Fibroblast of skin of abdomen (primary cell): ENCODE data around the gene SFMBT1.

Experiments used
- DNase-seq: peaks from one replicate; pipeline ENCODE4 v3.0.0-alpha.2; 2013

The SFMBT1 gene

GRCh38 chr3:52986938-52987337, 58.9 kb downstream of the SFMBT1 start:
- peak; percentile 21 for DNase-seq

GRCh38 chr3:52986049-52986448, 59.8 kb downstream of the SFMBT1 start:
- DNase-seq = no peak

GRCh38 chr3:52983828-52984227, 62.0 kb downstream of the SFMBT1 start:
- no peak for DNase-seq

DNA sequence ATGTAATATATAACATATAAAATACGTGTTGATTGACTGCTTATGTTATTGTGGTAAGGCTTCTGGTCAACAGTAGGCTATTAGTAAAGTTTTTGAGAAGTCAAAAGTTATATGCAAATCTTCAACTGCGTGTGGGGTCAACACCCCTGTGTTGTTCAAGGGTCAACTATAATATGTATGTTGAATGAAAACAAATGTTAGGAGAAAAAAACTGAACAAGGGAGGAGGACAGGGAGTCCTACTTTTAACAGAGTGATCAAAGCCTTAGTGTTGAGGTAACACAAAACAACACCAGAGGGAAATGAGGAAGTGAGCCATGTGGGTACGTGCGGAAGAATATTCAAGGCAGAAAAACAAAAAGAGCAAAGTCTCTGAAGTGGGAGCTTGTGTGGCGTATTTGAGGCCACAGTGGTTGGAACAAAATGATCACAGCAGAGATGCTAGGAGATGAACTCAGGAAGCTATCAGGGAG, 62.5 kb downstream of the SFMBT1 start:
- no peak for DNase-seq

DNA sequence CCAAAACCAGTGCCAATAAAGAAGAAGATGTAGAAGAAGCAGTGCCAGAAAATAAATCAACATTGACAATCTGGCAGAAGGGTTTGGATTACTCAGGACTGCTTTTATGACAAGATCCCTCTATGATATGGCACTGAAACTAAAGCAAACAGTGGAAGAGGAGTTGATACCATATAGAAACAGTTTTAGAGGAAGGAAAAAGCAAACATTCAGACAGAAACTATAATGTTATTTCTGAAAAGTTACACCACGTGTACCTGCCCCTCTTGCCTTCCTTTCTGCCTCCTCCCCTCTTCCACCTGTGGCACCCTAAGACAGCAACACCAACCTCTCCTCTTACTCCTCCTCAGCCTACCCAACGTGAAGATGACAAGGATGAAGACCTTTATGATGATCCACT, 63.0 kb downstream of the SFMBT1 start:
- no peak for DNase-seq

- DNase-seq = no peak
These were observed 66.5 kb downstream of the SFMBT1 start for GRCh38 chr3:52979190-52979983.

GRCh38 chr3:52978109-52978754, 67.6 kb downstream of the SFMBT1 start:
- no peak for DNase-seq

- DNase-seq = no peak
These were observed 72.1 kb downstream of the SFMBT1 start for GRCh38 chr3:52973806-52974205.

DNA sequence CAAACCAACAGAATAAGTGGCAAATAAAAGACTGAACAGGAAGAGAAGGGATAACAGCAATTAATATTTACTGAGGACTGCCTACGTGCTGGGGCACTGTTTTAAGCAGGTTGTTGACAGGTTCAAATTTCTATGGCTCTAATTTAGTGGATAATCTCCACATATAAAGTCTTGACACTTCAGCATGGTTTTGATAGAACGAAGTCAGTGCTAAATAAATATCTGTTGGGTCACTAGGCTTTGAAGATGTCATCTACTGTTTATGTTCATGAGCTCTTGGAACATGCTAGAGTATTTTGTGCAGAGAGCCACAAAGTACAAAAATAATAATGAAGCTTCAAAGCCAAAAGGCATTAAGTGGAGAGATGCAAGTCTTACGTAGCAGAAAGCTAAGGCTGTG, 74.0 kb downstream of the SFMBT1 start:
- no peak for DNase-seq

GRCh38 chr3:52967398-52967797, 78.5 kb downstream of the SFMBT1 start:
- DNase-seq = no peak

- DNase-seq = no peak
These were observed 83.7 kb downstream of the SFMBT1 start for GRCh38 chr3:52962160-52962559.

- DNase-seq = no peak
These were observed 86.1 kb downstream of the SFMBT1 start for GRCh38 chr3:52959773-52960172.

DNA sequence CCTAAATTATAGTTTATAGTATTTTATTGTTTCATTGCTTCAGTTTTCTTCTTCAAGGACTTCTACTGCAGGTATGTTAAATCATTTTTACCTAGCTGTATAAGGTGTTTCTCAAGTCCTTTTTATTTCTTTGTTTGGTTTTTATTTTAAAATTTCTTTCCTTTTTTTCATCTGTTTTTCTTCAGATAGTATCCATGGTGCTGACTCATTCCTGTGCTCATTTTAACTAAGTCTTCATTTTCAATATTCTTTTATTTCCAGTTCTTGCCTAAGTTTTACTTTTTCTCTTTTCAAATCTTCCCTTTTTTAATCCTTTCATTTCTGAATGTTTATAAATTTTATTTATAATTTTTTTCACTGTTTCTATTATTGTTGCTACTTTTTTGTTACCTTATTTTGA, 106.3 kb downstream of the SFMBT1 start:
- DNase-seq = no peak

DNA sequence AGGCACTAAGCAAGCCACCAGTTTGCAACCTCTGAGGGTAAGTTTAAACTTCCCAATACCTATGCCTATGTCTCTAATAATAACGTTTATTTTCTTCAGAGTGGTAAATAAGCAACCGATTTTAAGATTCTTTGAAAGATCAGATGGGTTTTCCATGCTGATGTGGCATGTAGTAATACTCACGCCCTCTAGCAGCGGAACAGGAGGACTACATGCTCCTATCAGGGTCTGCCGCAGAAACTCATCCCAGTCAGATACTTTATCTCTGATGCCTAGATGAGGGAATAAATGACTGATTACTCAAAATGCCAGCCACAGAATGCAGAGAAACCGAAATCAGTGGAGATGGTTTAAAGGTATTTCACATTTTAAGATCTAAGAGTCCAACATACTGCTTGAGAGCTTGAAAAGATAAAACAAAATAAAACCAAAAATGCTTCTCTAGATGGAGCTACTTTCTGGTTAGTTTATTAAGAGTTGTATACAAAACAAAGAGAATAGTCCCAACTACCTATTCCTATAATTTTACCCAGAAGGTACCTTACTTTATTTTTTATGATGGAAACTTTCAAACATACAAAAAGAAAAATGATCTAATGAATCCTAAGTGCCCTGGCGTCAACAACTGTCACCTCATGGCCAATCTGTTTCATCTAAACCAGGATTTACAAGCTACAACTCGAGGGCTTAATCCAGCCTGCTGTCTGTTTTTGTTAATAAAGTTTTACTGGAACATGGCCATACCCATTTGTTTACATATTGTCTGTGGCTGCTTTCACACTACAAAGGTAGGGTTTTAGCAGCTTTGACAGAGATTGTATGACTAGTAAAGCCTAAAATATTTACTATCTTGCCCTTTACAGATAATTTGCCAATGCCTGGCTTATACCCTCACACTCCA, 111.0 kb downstream of the SFMBT1 start:
- peak; percentile 55 for DNase-seq

DNA sequence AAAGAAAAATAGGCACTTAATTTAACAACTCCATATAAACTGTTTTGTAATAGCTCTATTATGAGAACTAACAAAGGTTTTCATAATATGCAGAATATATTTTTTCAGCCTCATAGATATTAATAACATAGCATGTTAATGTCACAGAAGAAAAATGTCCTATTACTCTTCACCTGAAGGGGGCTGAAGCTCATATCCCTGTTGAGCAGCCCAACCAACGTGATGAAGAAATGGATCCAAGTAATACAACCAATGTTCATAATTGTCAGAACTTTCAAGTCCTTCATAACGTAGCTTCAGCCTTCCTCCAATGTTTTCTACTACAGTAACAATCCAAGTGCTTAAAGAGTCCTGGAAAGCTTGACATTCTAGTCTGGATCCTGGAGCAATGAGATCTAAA, 114.0 kb downstream of the SFMBT1 start:
- DNase-seq = no peak

GRCh38 chr3:52931328-52931727, 114.5 kb downstream of the SFMBT1 start:
- DNase-seq = no peak

DNA sequence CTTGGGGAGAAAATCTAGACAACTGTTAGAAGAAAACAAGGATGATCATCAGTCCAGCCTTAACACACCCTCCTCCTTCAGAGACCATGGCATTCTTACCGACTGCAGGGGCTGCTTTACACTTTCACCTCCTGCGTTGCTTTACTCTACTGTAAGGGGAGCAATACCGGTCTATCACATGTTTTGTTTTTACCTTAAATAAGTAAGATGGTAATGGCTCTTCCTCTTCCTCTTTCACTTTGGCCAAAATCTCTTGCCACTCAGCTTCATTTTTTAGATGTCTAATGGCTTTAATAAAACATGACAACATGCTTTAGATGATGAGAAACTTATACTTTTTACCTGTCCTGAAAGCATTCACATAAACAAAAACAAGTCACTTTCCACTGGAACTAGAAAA, 115.1 kb downstream of the SFMBT1 start:
- no peak for DNase-seq

- DNase-seq = no peak
These were observed 119.3 kb downstream of the SFMBT1 start for GRCh38 chr3:52926554-52926953.

- DNase-seq = no peak
These were observed 120.2 kb downstream of the SFMBT1 start for GRCh38 chr3:52925405-52926313.

GRCh38 chr3:52923963-52924362, 121.9 kb downstream of the SFMBT1 start:
- no peak for DNase-seq

DNA sequence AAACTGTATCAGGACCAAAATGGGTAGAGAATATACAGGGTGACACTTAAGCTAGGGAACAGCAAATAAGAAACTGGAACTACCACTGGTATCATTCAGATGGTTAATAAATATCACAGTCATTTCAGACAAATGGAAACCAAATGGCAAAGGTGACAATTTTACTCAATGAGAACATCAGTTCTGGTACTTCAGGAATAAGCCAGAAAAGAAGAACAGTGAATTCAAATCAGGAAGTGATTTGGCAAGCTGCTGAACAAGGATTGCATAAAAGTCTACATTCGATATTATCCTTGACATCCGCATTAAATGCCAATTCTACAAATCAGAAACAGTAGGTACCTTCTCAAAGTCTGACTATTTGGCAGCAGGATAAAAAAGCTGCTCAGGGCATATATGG, 125.0 kb downstream of the SFMBT1 start:
- DNase-seq = no peak

DNA sequence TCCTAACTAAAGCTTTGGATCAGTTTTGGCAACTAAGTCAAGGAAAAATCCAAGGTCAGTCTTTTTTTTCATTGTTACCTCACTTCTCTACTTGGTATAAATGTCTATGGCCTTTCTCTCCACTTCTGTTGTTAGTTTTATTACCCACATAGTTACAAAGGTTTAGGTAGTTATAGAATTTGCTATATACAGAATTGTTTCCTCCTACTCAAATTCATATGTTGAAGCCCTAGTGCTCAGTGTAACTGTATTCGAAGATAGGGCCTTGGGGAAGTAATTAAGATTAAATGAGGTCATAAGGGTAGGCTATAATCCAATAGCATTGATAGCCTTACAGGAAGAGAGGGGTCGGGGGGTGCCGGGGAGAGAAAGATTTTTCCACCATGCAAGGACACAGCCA, 128.8 kb downstream of the SFMBT1 start:
- no peak for DNase-seq
